WTC11 (cell line): ENCODE results near the gene SGIP1. TPM values are rescaled to one million over a fixed set of nuclear protein-coding genes. Genes with fewer than 3 reads are reported as not detected.

Source experiments
- ATAC-seq: fragments of 200-7000 bp; cut with Tn5 transposase; 2 replicates; pipeline ENCODE4 v1.10.0; 2021; ENCODE audit warnings: mild to moderate bottlenecking, moderate library complexity
- CTCF ChIA-PET: fragments of 300-600 bp; sonication (Branson Sonifier 250); formaldehyde crosslinking; loops from one replicate; lab custom pipeline; 2021; ENCODE audit warnings: antibody characterized with exemption; lab: Charles Lee
- POLR2A ChIA-PET: fragments of 350-600 bp; sonication (Branson Sonifier 250); formaldehyde crosslinking; loops from one replicate; lab custom pipeline; 2021; ENCODE audit warnings: antibody characterized with exemption; lab: Charles Lee
- DNase-seq: peaks from one replicate; pipeline ENCODE4 v3.0.0; 2021; ENCODE audit warnings: low spot score
- H3K27ac Mint-ChIP-seq: 2 replicates; pipeline ENCODE4 v1.8.0; 2021; ENCODE audit warnings: mixed read lengths
- H3K27me3 Mint-ChIP-seq: 2 replicates; pipeline ENCODE4 v1.8.0; 2021; ENCODE audit warnings: low read depth, mild to moderate bottlenecking, moderate library complexity, mixed read lengths
- H3K36me3 Mint-ChIP-seq: 2 replicates; pipeline ENCODE4 v1.8.0; 2021; ENCODE audit warnings: mixed read lengths
- H3K4me1 Mint-ChIP-seq: 2 replicates; pipeline ENCODE4 v1.8.0; 2022; ENCODE audit warnings: mixed read lengths
- H3K4me3 Mint-ChIP-seq: 2 replicates; pipeline ENCODE4 v1.8.0; 2021; ENCODE audit warnings: mild to moderate bottlenecking, moderate library complexity, mixed read lengths
- H3K9me3 Mint-ChIP-seq: 2 replicates; pipeline ENCODE4 v1.8.0; 2021; ENCODE audit warnings: mixed read lengths
- CREB1 ChIP-seq: sonication (generic); formaldehyde crosslinking; IDR thresholded peaks from 2 replicates; pipeline ENCODE4 v1.8.0; 2023; ENCODE audit warnings: mild to moderate bottlenecking, missing genetic modification reagents
- ELF4 ChIP-seq: sonication (generic); formaldehyde crosslinking; IDR thresholded peaks from 2 replicates; pipeline ENCODE4 v1.8.1; 2022; ENCODE audit warnings: low read depth, mild to moderate bottlenecking, moderate library complexity, missing genetic modification reagents
- EMX1 ChIP-seq: fragments of 250-450 bp; sonication (Bioruptor Pico); IDR thresholded peaks from 2 replicates; pipeline ENCODE4 v1.8.0; 2021; ENCODE audit warnings: mild to moderate bottlenecking
- ETV6 ChIP-seq: sonication (generic); formaldehyde crosslinking; IDR thresholded peaks from 2 replicates; pipeline ENCODE4 v1.8.1; 2022; ENCODE audit warnings: mild to moderate bottlenecking, missing genetic modification reagents
- GRHL2 ChIP-seq: fragments of 250-450 bp; sonication (Bioruptor Pico); IDR thresholded peaks from 2 replicates; pipeline ENCODE4 v1.8.0; 2022; ENCODE audit warnings: mild to moderate bottlenecking, moderate library complexity; ENCODE audit not compliant: insufficient replicate concordance, severe bottlenecking
- KAT7 ChIP-seq: sonication (generic); formaldehyde crosslinking; IDR thresholded peaks from 2 replicates; pipeline ENCODE4 v1.8.1; 2023; ENCODE audit warnings: missing genetic modification reagents, mild to moderate bottlenecking, borderline replicate concordance
- NR1H2 ChIP-seq: sonication (generic); formaldehyde crosslinking; IDR thresholded peaks from 2 replicates; pipeline ENCODE4 v1.9.0; 2021; ENCODE audit warnings: mild to moderate bottlenecking, moderate library complexity, missing genetic modification reagents
- PRDM15 ChIP-seq: sonication (generic); formaldehyde crosslinking; IDR thresholded peaks from 2 replicates; pipeline ENCODE4 v1.8.0; 2022; ENCODE audit warnings: missing genetic modification reagents
- STAT6 ChIP-seq: sonication (generic); formaldehyde crosslinking; conservative IDR thresholded peaks from 2 replicates; pipeline ENCODE4 v1.8.1; 2023; ENCODE audit warnings: mild to moderate bottlenecking, low read depth, missing genetic modification reagents, moderate library complexity
- TEAD4 ChIP-seq: sonication (generic); formaldehyde crosslinking; IDR thresholded peaks from 2 replicates; pipeline ENCODE4 v1.8.0; 2022; ENCODE audit warnings: mild to moderate bottlenecking, missing genetic modification reagents
- TP53 ChIP-seq: sonication (generic); formaldehyde crosslinking; IDR thresholded peaks from 2 replicates; pipeline ENCODE4 v1.8.1; 2023; ENCODE audit warnings: mild to moderate bottlenecking, missing genetic modification reagents
- ZMAT4 ChIP-seq: fragments of 250-450 bp; sonication (Bioruptor Pico); IDR thresholded peaks from 2 replicates; pipeline ENCODE4 v1.9.0; 2021; ENCODE audit warnings: mild to moderate bottlenecking
- ZNF121 ChIP-seq: sonication (generic); formaldehyde crosslinking; IDR thresholded peaks from 2 replicates; pipeline ENCODE4 v1.8.0; 2023; ENCODE audit warnings: missing genetic modification reagents
- ZNF138 ChIP-seq: sonication (generic); formaldehyde crosslinking; conservative IDR thresholded peaks from 2 replicates; pipeline ENCODE4 v1.8.1; 2022; ENCODE audit warnings: mild to moderate bottlenecking, moderate library complexity, missing genetic modification reagents
- ZNF219 ChIP-seq: sonication (generic); formaldehyde crosslinking; IDR thresholded peaks from 2 replicates; pipeline ENCODE4 v1.8.0; 2023; ENCODE audit warnings: missing genetic modification reagents, mild to moderate bottlenecking, borderline replicate concordance
- ZNF423 ChIP-seq: fragments of 250-450 bp; sonication (Bioruptor Pico); IDR thresholded peaks from 2 replicates; pipeline ENCODE4 v2.1.2; 2022; ENCODE audit warnings: mild to moderate bottlenecking, moderate library complexity
- total RNA-seq: library from RNA; stranded (reverse); gene quantifications from 3 replicates; pipeline ENCODE4 v1.2.3, GENCODE V29; 2021
- TF ChIP-seq, protein P1 (sequence below): sonication (generic); formaldehyde crosslinking; IDR thresholded peaks from 2 replicates; pipeline ENCODE4 v1.8.1; 2023; ENCODE audit warnings: mild to moderate bottlenecking, missing genetic modification reagents
- TF ChIP-seq, protein P2 (sequence below): sonication (generic); formaldehyde crosslinking; IDR thresholded peaks from 2 replicates; pipeline ENCODE4 v1.8.1; 2022; ENCODE audit warnings: missing genetic modification reagents, borderline replicate concordance
- TF ChIP-seq, protein P3 (sequence below): fragments of 250-450 bp; sonication (Bioruptor Pico); IDR thresholded peaks from 2 replicates; pipeline ENCODE4 v1.9.0; 2021; ENCODE audit warnings: mild to moderate bottlenecking

The SGIP1 gene
- total RNA-seq, 1 experiment from 2014 or later = 3.9 TPM

DNA sequence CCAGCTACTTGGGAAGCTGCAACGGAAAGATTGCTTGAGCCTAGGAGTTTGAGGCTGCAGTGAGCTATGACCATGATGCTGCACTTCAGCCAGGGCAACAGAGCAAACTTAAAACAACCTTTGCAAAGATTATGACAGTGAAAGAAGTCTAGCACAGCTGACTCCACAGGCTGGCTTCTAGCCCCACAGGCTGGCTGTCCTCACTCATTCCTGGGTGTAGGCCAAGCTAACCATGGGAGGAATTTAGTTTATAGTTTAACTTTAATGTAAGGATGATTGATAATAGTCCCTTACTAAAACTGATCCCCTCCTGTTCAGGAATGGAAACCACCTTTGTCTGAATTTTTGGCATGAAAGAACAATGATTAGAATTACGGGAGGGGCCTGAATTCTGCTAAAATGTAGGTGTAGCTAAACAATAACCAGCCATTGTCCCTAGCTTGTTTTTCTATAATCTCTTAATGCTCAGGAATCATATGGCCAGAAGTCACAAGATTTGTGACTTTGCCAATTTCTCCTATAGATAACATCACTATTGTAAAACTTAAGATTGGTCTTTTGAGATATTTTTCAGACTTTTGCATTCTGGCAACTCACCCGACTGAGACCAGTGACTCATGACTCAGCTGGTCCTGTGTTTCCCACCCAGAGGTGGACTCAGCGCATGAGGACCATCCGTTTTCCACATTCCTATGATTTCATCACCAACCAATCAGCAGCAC lies 28.1 kb upstream of the SGIP1 start:
- no peaks in the 10 kb centered on the region for H3K27me3 Mint-ChIP-seq
- no peak overlapping the region for H3K27ac Mint-ChIP-seq
- ChIA-PET POLR2A (no interaction called here), CTCF (interaction anchor here (1.1 kb wide), 1 partner anchor 59 kb away, joined by 5 read pairs; no protein-coding TSS in a partner anchor)
- H3K36me3 Mint-ChIP-seq = no peaks in the 10 kb centered on the region
- no peak overlapping the region for H3K4me3 Mint-ChIP-seq
- H3K4me1 Mint-ChIP-seq = peaks cover 8% of the 10 kb centered on the region
- ATAC-seq = no peak
- TF ChIP-seq GRHL2 (CRISPR knock-in tag) = no peak
- TF ChIP-seq ZNF138 (CRISPR knock-in tag) = no peak
- no peak for TF ChIP-seq TP53 (CRISPR knock-in tag)
- TF ChIP-seq ZNF121 (CRISPR knock-in tag) = no peak
- no peak for TF ChIP-seq NR1H2
- no peak for TF ChIP-seq ETV6 (CRISPR knock-in tag)
- no peak for DNase-seq
- H3K9me3 Mint-ChIP-seq = no peaks in the 10 kb centered on the region

DNA sequence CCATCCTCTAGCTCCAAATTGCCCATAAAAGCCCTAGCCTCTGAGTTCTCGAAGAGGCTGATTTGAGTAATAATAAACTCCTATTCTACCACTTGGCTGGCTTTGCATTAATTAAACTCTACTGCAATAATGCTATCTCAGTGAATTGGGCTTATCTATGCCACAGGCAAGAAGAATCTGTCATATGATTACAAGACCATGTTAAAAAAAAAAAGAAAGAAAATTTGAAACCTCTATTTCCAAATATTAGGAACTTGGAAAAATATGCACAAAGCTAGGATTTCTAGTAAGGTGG lies 27.6 kb upstream of the SGIP1 start:
- Mint-ChIP-seq H3K4me3 (no peak overlapping the region), H3K27ac (no peak overlapping the region), H3K9me3 (no peaks in the 10 kb centered on the region), H3K27me3 (no peaks in the 10 kb centered on the region), H3K36me3 (no peaks in the 10 kb centered on the region), H3K4me1 (peaks cover 11% of the 10 kb centered on the region)
- ChIA-PET CTCF (interaction anchor here (1.1 kb wide), 1 partner anchor 60 kb away, joined by 5 read pairs; no protein-coding TSS in a partner anchor), POLR2A (no interaction called here)
- ATAC-seq = no peak
- TF ChIP-seq, protein P1, sequence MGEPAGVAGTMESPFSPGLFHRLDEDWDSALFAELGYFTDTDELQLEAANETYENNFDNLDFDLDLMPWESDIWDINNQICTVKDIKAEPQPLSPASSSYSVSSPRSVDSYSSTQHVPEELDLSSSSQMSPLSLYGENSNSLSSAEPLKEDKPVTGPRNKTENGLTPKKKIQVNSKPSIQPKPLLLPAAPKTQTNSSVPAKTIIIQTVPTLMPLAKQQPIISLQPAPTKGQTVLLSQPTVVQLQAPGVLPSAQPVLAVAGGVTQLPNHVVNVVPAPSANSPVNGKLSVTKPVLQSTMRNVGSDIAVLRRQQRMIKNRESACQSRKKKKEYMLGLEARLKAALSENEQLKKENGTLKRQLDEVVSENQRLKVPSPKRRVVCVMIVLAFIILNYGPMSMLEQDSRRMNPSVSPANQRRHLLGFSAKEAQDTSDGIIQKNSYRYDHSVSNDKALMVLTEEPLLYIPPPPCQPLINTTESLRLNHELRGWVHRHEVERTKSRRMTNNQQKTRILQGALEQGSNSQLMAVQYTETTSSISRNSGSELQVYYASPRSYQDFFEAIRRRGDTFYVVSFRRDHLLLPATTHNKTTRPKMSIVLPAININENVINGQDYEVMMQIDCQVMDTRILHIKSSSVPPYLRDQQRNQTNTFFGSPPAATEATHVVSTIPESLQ (CRISPR knock-in tag) = no peak
- no peak for TF ChIP-seq KAT7 (CRISPR knock-in tag)
- no peak for TF ChIP-seq STAT6 (CRISPR knock-in tag)
- TF ChIP-seq EMX1 (CRISPR knock-in tag) = no peak
- TF ChIP-seq CREB1 = no peak
- no peak for TF ChIP-seq ZMAT4 (CRISPR knock-in tag)
- no peak for TF ChIP-seq ZNF423 (CRISPR knock-in tag)
- DNase-seq = no peak

GRCh38 chr1:66506991-66507390 lies 27.0 kb upstream of the SGIP1 start:
- ChIA-PET POLR2A (no interaction called here), CTCF (interaction anchor here (1.4 kb wide), 1 partner anchor 60 kb away, joined by 5 read pairs; no protein-coding TSS in a partner anchor)
- no peaks in the 10 kb centered on the region for H3K9me3 Mint-ChIP-seq
- H3K4me3 Mint-ChIP-seq = no peak overlapping the region
- no peaks in the 10 kb centered on the region for H3K36me3 Mint-ChIP-seq
- no peaks in the 10 kb centered on the region for H3K27me3 Mint-ChIP-seq
- ATAC-seq (no peak), DNase-seq (no peak)
- H3K27ac Mint-ChIP-seq = no peak overlapping the region
- peaks cover 11% of the 10 kb centered on the region for H3K4me1 Mint-ChIP-seq
- TF ChIP-seq PRDM15 (CRISPR knock-in tag) = no peak
- no peak for TF ChIP-seq TEAD4 (CRISPR knock-in tag)
- no peak for TF ChIP-seq ZNF219 (CRISPR knock-in tag)
- TF ChIP-seq, protein P2, sequence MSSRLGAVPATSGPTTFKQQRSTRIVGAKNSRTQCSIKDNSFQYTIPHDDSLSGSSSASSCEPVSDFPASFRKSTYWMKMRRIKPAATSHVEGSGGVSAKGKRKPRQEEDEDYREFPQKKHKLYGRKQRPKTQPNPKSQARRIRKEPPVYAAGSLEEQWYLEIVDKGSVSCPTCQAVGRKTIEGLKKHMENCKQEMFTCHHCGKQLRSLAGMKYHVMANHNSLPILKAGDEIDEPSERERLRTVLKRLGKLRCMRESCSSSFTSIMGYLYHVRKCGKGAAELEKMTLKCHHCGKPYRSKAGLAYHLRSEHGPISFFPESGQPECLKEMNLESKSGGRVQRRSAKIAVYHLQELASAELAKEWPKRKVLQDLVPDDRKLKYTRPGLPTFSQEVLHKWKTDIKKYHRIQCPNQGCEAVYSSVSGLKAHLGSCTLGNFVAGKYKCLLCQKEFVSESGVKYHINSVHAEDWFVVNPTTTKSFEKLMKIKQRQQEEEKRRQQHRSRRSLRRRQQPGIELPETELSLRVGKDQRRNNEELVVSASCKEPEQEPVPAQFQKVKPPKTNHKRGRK (CRISPR knock-in tag) = no peak
- no peak for TF ChIP-seq ELF4
- TF ChIP-seq ZNF423 (CRISPR knock-in tag) = no peak
- TF ChIP-seq, protein P3, sequence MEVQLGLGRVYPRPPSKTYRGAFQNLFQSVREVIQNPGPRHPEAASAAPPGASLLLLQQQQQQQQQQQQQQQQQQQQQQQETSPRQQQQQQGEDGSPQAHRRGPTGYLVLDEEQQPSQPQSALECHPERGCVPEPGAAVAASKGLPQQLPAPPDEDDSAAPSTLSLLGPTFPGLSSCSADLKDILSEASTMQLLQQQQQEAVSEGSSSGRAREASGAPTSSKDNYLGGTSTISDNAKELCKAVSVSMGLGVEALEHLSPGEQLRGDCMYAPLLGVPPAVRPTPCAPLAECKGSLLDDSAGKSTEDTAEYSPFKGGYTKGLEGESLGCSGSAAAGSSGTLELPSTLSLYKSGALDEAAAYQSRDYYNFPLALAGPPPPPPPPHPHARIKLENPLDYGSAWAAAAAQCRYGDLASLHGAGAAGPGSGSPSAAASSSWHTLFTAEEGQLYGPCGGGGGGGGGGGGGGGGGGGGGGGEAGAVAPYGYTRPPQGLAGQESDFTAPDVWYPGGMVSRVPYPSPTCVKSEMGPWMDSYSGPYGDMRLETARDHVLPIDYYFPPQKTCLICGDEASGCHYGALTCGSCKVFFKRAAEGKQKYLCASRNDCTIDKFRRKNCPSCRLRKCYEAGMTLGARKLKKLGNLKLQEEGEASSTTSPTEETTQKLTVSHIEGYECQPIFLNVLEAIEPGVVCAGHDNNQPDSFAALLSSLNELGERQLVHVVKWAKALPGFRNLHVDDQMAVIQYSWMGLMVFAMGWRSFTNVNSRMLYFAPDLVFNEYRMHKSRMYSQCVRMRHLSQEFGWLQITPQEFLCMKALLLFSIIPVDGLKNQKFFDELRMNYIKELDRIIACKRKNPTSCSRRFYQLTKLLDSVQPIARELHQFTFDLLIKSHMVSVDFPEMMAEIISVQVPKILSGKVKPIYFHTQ = no peak
